Measurements from ENCODE around the gene TRDN.

DNA sequence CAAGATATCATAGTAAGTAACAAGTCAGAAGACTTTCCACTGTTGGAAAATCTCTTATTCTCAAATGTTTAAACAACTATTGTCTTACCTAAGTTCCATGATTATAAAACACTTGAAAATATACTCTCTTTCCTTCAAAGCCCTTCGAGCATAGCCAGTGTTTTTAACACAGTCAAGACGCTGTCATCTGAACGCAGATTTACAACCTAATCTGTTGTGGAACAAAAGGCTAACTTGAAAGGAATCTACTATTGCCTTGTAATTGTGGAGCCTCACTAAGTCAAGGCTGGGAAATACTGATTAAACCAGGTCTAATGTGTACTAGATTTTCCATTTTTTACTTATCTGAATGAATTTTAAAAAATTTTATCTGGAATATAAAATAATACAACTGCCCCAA, 205.8 kb downstream of the TRDN start:
- TF ChIP-seq, protein P1, sequence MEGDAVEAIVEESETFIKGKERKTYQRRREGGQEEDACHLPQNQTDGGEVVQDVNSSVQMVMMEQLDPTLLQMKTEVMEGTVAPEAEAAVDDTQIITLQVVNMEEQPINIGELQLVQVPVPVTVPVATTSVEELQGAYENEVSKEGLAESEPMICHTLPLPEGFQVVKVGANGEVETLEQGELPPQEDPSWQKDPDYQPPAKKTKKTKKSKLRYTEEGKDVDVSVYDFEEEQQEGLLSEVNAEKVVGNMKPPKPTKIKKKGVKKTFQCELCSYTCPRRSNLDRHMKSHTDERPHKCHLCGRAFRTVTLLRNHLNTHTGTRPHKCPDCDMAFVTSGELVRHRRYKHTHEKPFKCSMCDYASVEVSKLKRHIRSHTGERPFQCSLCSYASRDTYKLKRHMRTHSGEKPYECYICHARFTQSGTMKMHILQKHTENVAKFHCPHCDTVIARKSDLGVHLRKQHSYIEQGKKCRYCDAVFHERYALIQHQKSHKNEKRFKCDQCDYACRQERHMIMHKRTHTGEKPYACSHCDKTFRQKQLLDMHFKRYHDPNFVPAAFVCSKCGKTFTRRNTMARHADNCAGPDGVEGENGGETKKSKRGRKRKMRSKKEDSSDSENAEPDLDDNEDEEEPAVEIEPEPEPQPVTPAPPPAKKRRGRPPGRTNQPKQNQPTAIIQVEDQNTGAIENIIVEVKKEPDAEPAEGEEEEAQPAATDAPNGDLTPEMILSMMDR (IDR thresholded peaks at IDR 0.05; ENCODE audit: borderline replicate concordance, extremely low read depth, low read length, poor library complexity, severe bottlenecking): no peak
- TF ChIP-seq EZH2 (IDR thresholded peaks at IDR 0.05; ENCODE audit: borderline replicate concordance, low read depth, low read length, severe bottlenecking): no peak
